Fibroblast of lung (primary cell): ENCODE measurements around the gene ARHGAP10. TPM values are rescaled to one million over a fixed set of nuclear protein-coding genes. Genes with fewer than 3 reads are reported as not detected.

ENCODE experiments used
- DNase-seq, 2 donors: peaks; one replicate each; pipeline versions ENCODE4 v3.0.0 to v3.0.0-alpha.2; 2010; ENCODE audit warnings: low read depth in 2 of 2
- H2AFZ ChIP-seq: 2 replicates; pipeline ENCODE4 v1.5.1; 2012; ENCODE audit warnings: low read length, control low read depth, inconsistent platforms
- H3K27ac ChIP-seq: 2 replicates; pipeline ENCODE4 v1.5.1; 2011; ENCODE audit warnings: low read length, control low read depth; ENCODE audit not compliant: insufficient read depth
- H3K27me3 ChIP-seq: 2 replicates; pipeline ENCODE4 v1.5.1; 2011; ENCODE audit warnings: mild to moderate bottlenecking, low read length; ENCODE audit not compliant: control insufficient read depth, insufficient read depth
- H3K36me3 ChIP-seq: 2 replicates; pipeline ENCODE4 v1.5.1; 2011; ENCODE audit warnings: low read length; ENCODE audit not compliant: control insufficient read depth, insufficient read depth
- H3K4me1 ChIP-seq: 2 replicates; pipeline ENCODE4 v1.5.1; 2011; ENCODE audit warnings: low read length; ENCODE audit not compliant: control insufficient read depth, insufficient read depth; ENCODE audit errors: extremely low read depth
- H3K4me2 ChIP-seq: 2 replicates; pipeline ENCODE4 v1.5.1; 2011; ENCODE audit warnings: low read length, control low read depth; ENCODE audit not compliant: insufficient read depth; ENCODE audit errors: extremely low read depth
- H3K4me3 ChIP-seq, 4 experiments: fragments of 200-600 bp in 1 of 4; sonication (generic) in 1 of 4; replicated peaks in 1 of 4; 2 replicates each; pipeline ENCODE4 v1.5.1; 2011 to 2016; ENCODE audit warnings: low read length in 4 of 4, low read depth in 3 of 4, mild to moderate bottlenecking in 3 of 4, control low read depth in 2 of 4, inconsistent platforms in 1 of 4, mixed read lengths in 1 of 4; ENCODE audit not compliant: insufficient read depth in 1 of 4; ENCODE audit errors: control extremely low read depth in 1 of 4
- H3K79me2 ChIP-seq: 2 replicates; pipeline ENCODE4 v1.5.1; 2012; ENCODE audit warnings: mild to moderate bottlenecking, low read length, inconsistent platforms; ENCODE audit not compliant: control insufficient read depth, insufficient read depth
- H3K9ac ChIP-seq: 2 replicates; pipeline ENCODE4 v1.5.1; 2011; ENCODE audit warnings: mild to moderate bottlenecking, low read length, control low read depth; ENCODE audit not compliant: insufficient read depth
- H3K9me3 ChIP-seq: 2 replicates; pipeline ENCODE4 v1.5.1; 2012; ENCODE audit warnings: low read depth, low read length; ENCODE audit not compliant: control insufficient read depth, insufficient read depth
- H4K20me1 ChIP-seq: 2 replicates; pipeline ENCODE4 v1.5.1; 2011; ENCODE audit warnings: low read length; ENCODE audit not compliant: control insufficient read depth, insufficient read depth; ENCODE audit errors: extremely low read depth
- EZH2 ChIP-seq: IDR thresholded peaks from 2 replicates; pipeline ENCODE4 v1.5.1; 2012; ENCODE audit warnings: low read length, control low read depth, mild to moderate bottlenecking; ENCODE audit errors: missing control alignments
- polyA plus RNA-seq, 2 donors: library from polyadenylated mRNA; depleted of rRNA in 1 of 2; stranded (reverse) in 1 of 2; unstranded in 1 of 2; fragments of >200 nt; gene quantifications; 2 replicates each; pipeline ENCODE4 v1.2.1, GENCODE V29; 2011 to 2012; ENCODE audit warnings: missing spikeins in 1 of 2
- total RNA-seq: library from RNA; depleted of rRNA; stranded (reverse); fragments of >200 nt; gene quantifications from 2 replicates; pipeline ENCODE4 v1.2.1, GENCODE V29; 2014
- TF ChIP-seq, protein P1 (sequence below), 2 donors: IDR thresholded peaks in 1 of 2; conservative IDR thresholded peaks in 1 of 2; 1 replicate in 1 of 2; 2 replicates in 1 of 2; pipeline ENCODE4 v1.5.1; 2011 to 2012; ENCODE audit warnings: low read length in 2 of 2, control low read depth in 1 of 2, inconsistent platforms in 1 of 2, low read depth in 1 of 2, mild to moderate bottlenecking in 1 of 2

ARHGAP10 gene
- total and polyA plus RNA-seq, 2 donors (not counting 1 experiment from before 2014, with no cell fraction given): 21.6 to 35.8 TPM

DNA sequence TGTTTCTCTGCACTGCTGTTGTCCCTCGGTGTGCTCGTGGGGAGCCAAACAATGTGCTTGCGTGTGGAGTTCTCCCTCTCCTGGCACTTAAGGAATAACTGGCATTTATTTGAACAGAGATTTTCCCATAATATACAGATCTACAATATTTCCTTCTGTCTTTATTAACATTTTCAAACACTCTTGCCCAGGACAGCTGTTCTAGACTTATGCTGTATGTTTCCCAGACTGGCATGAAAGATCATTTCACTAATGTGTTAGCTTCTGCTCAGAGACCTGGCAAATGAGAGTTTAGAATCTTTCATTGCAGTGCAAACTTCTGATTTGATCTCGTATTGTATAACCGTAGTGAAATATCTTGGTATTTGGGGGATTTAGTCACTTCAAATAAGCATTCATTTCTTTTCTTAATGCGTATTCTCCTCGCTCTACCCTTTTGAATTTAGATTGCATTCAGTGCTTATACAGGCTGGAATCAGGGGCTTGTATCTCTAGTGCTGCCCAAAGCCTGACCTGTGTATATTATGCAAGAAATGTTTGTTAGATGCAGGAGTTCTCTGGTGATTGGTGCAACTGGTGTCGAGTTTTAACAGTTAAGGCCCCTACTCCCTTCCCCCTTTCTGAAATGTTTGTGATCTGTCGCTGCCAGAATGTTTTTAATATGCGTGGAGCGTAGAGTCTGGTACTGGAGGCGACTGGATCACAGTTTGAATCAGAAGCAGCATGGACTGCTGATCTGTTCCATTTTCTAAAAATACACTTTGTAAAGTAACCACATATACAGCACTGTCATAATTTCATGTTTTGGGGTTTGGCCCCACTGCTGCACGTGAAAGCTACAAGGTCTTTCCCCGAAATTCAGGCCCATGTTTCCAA lies 326.3 kb downstream of the ARHGAP10 start:
- DNase-seq: no peak
- no peaks in the 10 kb centered on the region for H4K20me1 ChIP-seq
- H3K9ac ChIP-seq: no peak overlapping the region
- no peaks in the 10 kb centered on the region for H3K9me3 ChIP-seq
- H3K4me1 ChIP-seq: no peaks in the 10 kb centered on the region
- peaks cover 2% of the 10 kb centered on the region for H3K79me2 ChIP-seq
- TF ChIP-seq, protein P1, sequence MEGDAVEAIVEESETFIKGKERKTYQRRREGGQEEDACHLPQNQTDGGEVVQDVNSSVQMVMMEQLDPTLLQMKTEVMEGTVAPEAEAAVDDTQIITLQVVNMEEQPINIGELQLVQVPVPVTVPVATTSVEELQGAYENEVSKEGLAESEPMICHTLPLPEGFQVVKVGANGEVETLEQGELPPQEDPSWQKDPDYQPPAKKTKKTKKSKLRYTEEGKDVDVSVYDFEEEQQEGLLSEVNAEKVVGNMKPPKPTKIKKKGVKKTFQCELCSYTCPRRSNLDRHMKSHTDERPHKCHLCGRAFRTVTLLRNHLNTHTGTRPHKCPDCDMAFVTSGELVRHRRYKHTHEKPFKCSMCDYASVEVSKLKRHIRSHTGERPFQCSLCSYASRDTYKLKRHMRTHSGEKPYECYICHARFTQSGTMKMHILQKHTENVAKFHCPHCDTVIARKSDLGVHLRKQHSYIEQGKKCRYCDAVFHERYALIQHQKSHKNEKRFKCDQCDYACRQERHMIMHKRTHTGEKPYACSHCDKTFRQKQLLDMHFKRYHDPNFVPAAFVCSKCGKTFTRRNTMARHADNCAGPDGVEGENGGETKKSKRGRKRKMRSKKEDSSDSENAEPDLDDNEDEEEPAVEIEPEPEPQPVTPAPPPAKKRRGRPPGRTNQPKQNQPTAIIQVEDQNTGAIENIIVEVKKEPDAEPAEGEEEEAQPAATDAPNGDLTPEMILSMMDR (conservative IDR thresholded peaks at IDR 0.05 in 1 of 2, IDR thresholded peaks at IDR 0.05 in 1 of 2; ENCODE audit: low read depth in 1 of 2, low read length in 2 of 2): no peak
- TF ChIP-seq EZH2: no peak
- no peak overlapping the region for H3K4me2 ChIP-seq
- no peak overlapping the region for H3K4me3 ChIP-seq
- no peaks in the 10 kb centered on the region for H3K27me3 ChIP-seq
- H3K36me3 ChIP-seq: peaks cover 2% of the 10 kb centered on the region
- no peak overlapping the region for H3K27ac ChIP-seq
- H2AFZ ChIP-seq: no peak overlapping the region

DNA sequence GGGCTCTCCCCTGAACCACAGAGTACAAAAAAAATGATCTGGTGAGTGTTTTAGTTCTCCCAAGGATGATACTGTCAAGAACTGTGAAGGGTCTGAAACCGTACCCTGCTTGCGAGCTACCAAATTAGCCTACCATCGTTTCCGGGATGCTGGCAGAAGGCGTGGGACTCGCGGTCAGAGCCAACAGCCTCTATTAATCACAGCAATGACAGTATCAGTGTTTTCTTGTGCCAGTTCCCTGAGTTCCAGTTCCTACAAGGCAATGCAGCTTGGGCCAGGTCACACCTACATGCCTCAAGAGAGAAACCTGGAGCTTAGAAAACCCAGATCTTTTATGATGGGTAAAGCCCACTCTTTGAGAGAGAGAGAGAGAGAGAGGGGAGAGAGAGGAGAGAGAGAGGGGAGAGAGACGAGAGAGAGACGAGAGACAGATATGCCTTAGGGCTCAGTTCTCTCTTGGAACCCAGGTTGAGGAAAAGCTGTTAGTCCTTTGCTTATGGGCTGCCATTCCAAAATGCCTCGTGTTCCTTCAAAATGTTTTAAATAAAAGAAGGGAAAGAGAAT lies 327.8 kb downstream of the ARHGAP10 start:
- Histone ChIP-seq H3K9me3 (no peaks in the 10 kb centered on the region), H3K4me1 (no peaks in the 10 kb centered on the region), H2AFZ (no peak overlapping the region), H3K27ac (no peak overlapping the region), H3K9ac (no peak overlapping the region), H3K27me3 (no peaks in the 10 kb centered on the region), H3K79me2 (peaks cover 2% of the 10 kb centered on the region), H3K4me2 (no peak overlapping the region), H3K4me3 (no peak overlapping the region), H4K20me1 (no peaks in the 10 kb centered on the region), H3K36me3 (peaks cover 3% of the 10 kb centered on the region)
- TF ChIP-seq, protein P1 (conservative IDR thresholded peaks at IDR 0.05 in 1 of 2, IDR thresholded peaks at IDR 0.05 in 1 of 2; ENCODE audit: low read depth in 1 of 2, low read length in 2 of 2): no peak
- DNase-seq: no peak

DNA sequence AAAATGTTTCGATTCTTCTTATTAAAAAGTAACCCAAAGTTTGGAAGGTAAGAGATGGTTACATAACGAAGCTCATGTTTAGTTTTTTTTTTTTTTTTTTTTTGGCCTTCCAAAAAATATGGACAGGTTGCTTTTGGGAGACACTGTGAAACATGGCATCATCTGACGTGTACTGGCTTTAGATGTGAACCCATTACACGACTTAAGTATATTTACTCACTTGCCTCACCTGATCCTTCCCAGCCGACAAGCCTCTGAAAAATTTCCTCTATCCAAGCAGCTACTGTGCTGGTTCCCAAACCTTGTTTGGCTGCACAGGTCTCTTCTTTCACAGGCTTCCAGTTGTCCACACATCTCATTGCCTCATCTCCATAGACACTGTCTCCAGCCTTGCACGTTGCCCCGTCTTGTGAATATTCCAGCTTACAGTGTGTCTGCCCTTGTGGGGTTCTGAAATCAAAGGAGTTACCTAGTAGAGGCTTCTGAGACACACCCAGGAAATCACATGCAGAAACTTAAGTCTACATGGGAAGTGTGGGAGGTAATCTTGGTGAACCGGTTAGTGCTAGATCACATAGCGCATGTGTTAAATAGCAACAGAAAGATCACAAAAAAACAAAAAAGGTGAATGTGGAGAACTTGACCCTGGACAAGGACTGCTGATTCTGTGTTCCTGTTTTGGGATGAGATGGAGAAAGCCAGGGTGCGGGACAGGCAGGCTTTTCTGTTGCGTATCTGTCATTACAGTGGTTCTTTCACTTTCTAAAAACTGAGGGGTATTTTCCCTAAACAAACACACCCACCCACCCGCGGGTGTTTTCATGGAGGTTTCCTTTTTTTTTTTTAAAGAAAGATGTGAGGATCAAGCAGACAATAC lies 328.6 kb downstream of the ARHGAP10 start:
- no peak overlapping the region for H2AFZ ChIP-seq
- H3K27me3 ChIP-seq: no peaks in the 10 kb centered on the region
- H3K4me3 ChIP-seq: no peak overlapping the region
- H3K4me2 ChIP-seq: no peak overlapping the region
- H3K36me3 ChIP-seq: peaks cover 3% of the 10 kb centered on the region
- no peak for DNase-seq
- no peaks in the 10 kb centered on the region for H3K4me1 ChIP-seq
- no peak for TF ChIP-seq EZH2
- TF ChIP-seq, protein P1 (conservative IDR thresholded peaks at IDR 0.05 in 1 of 2, IDR thresholded peaks at IDR 0.05 in 1 of 2; ENCODE audit: low read depth in 1 of 2, low read length in 2 of 2): no peak
- H3K27ac ChIP-seq: no peak overlapping the region
- H3K79me2 ChIP-seq: peaks cover 2% of the 10 kb centered on the region
- no peak overlapping the region for H3K9ac ChIP-seq
- H4K20me1 ChIP-seq: no peaks in the 10 kb centered on the region
- no peaks in the 10 kb centered on the region for H3K9me3 ChIP-seq
